NK-92 (cell line): ENCODE data around the gene HPD.
"Not testable (repeated sequence)": the region's sequence is repeated elsewhere in the genome, so short reads cannot be mapped to it uniquely, and the experiment has no call there.

Experiments
- DNase-seq: peaks from one replicate; lab custom pipeline; 2025; ENCODE audit not compliant: unreplicated experiment; lab: John Stamatoyannopoulos, UW

HPD gene

DNA sequence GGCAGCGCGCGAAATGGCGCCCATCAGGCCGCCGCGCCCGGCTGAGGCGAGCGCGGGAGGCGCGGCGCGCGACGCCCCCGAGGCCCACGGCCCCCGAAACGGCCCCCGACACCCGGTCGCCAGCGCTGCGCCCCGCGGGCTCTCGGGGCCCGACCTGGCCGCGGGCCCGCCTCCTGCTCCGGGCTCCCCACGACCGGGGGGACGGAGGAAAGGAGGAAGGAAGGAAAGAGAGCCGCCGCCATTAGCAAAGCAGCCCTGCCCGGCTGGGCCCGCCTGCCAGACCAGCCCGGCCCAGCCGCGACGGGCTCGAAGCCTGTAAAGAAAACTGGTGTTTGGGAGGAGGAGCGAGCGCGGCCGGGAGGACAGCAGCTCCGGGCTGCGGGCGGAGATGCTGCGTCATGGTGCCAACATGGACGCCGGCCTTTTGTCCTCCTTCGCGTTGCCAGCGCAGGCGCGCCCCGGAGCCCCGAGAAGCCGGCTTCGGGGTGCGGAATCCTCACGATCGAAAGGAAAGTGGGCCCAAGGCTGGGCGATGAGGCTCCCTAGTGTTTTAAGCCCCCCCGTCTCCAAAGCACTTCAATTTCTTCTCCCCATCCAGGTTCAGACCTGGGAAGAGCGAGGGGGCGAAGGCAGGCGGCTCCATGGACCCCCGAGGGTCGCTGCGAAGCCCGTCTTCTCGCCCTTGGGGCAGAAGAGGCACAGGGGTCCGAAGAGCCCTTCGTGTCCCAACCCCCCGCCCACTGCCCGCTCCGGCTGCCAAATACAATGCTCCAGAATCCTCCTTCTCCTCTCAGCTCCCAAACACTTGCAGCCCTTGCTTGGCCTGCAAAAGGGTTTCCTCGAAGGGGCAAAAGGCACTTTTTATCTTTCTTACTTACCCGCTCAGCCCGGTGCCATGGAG, 57.7 kb downstream of the HPD start:
- no peak for DNase-seq

DNA sequence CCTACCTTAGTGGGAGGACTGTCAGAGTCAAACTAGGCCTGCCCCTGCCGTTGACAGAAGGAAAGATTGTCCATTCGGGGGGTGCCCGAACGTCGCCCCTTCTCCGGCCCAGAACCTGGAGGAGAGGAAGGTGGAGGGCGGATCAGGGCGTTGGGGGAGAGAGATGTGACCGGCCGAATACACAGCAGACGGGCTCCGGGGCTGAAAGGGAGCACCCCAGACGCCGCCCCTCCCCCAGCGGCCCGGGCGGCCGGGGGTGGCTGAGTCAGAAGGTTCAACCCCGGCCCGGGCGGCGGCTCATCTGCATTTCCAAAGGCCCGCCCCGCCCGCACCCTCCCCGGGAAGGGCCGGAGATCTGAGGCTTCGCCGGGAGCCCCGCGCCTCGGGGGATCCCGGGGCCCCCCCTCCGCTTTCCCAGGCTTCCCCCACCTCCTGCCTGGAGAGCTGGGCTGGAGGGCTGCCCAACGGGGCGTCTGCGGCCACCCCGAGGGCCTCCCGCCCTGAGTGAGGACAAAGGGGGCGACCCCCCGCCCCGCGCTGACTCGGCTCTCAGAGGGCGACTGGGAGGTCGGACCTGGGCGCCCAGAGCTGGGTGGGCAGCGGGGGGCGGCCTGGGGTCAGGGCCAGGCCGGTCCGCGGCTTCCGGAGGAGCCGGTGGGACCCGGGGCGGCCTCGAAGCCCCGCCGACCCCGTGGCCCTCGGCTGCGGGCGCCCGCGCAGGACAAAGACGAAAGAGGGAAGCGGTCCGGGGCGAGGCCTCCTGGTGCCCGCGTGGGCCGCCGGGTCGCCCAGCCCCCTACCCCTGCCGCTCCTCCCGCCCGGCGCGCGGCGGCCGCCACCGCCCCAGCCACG, 58.6 kb downstream of the HPD start:
- no peak for DNase-seq

DNA sequence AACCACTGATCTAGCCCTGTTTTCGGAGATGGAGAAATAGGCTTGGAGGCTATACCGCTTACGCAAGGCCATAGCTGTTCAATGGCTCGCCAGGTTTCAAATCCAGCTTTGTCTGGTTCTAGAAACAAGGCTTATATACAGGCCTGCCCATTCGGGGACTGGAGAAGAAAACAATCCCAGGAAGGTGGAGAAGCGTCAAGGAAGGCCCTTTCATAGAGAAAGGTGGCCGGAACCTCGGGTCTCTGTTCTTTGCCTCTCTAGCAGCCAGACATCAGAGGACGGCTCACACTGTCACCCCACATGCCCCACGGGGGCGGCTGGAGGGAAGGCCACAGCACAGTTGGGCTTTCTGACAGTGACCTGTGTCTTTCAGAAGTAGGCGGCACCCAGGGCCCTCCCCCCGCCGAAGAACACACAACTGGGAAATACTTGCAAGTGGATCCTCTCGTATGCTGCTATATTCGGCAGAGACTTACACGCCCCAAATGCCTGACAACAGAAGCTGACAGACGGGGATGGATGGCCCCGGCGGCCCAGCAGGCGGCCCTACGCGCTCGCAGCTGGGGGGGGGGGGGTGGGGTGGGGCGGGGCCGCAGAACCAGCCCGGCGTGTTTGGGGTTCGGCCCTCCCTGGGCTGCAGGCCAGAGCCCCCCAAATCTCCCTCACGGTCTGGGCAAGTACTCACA, 59.4 kb downstream of the HPD start:
- DNase-seq, result no peak

DNA sequence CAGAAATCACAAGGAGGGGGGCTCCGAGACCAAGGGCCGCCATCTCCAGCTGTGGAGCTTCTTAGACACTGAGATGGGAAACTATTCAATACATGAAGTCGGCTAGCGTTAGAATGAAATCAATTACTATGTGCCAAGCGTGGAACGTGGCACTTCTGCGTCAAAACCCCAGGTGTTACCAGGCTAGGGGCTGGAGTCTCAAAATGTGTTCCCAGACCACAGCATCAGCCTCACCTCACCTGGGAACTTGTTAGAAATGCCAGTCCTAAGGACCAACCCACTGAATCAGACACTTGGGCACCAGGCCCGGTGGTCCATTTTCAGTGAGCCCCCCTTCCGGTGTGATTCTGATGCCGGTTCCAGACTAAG, 59.9 kb downstream of the HPD start:
- no peak for DNase-seq

- DNase-seq, result no peak
Measured at GRCh38 chr12:121797937-121798786, 60.5 kb downstream of the HPD start.

DNA sequence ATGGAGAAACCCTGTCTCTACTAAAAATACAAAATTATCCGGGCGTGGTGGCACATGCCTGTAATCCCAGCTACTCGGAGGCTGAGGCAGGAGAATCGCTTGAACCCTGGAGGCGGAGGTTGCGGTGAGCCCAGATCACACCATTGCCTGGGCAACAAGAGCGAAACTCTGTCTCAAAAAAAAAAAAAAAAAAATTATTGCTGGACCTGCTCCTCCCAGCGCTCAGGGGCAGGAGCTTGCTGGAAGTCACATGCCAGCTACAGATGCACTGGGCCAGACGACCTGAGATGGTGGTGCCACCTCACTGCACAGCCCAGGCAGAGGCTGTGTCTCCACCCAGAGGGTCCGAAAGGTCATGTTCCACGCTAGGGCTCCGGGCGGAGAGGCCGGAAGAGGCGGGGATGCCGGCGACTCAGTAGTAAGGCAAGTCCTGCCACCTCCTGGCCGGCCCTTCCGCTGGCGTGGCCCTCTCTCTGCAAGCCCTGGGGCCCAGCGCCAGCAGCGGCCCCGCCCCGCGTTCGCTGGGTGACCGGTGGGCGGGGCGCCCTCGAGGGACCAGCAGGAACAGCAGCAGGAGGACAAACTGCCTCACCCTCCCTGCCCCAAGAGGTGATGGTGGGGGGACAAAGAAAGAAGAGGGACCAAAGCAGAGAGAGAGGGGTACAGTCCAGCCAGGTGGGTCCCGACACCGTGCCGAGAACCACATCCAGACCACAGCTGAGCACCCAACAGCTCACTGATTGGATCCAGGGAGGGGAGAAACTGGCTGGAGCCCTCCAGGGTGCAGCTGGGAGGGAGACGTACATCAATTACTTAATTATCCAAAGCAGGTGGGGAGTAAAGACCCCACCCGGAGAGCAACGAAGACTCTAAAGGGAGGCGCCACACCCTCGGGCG, 61.6 kb downstream of the HPD start:
- no peak for DNase-seq

DNA sequence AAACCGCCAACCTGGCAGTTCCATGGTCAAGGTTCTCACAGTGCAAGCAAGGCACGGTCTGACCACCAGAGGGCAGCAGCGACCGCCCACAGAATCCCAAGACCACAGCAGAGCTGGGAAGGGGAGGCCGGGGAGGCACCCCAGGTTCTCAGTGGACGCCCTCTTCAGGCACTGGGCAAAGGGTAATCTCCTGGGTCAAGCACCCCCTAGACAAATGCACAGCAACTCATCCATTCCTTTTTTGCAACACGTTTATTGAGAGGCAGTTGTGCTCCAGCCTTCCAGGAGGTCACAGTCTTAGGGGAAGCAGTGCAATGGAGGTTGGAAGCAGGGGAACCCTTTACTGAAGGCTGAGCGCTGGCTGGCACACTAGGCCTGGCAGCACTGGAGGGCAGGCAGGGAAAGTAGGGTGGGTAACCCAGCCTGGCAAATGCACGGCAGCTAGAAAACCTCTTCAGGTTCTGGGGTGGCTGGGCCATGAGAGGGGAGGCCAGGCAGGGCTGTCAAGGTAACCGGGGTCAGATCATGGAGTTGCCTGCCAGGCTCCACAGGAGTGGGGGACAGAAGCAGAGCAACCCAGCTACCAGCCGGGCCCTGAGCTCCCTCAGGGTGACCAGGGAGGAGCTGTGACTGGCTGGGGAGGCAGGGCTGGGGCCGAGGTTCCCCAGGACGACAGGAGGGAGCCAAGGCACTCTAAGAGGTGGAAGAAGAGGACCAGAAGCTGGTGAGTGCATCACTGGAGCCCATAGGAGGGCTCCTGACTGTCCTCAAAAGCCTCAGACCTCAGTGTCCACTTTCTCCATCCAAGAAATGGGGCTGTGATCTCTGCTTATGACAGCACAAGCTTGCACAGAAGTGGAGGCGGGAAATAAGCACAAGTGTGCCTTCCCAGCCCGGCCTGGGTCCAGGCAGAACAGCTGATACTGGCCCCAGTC, 63.4 kb downstream of the HPD start:
- no peak for DNase-seq

- no peak for DNase-seq
Measured at GRCh38 chr12:121794534-121795033, 64.1 kb downstream of the HPD start.

DNA sequence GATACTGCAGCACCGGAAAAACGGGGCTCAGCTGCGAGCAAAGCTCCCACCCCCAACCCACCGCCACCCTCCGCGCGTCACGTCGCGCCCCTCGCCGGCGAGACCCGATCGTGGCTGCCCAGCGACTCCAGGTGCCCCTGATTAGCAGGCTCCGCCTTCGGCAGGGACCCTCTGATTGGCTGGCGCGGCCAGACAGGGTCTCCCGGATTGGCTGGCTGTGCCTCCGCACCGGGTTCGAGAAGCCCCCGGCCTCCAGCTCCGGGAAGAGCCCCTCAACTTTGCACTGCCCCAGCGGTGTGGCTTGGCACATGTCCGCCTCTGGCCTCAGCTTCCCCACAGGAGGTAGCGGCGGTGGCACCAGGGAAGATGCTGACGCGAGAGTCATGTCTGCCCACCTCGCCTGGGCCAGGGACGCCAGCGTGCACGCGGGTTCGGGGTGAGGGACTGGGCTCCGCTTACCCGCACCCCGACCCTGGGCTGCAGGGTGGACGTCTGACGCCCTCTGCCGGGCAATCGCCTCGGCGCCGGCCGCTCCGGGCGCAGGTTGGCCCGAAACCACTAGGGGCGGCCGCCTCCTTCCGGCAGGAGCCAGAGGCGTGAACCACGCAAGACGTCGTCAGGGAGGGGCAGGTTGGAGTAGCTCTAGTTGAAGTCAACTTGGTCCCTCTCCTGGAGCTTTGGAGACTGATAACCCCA, 64.7 kb downstream of the HPD start:
- DNase-seq, result peak; percentile 39

- DNase-seq, result no peak
Measured at GRCh38 chr12:121793440-121793837, 65.2 kb downstream of the HPD start, which contains the start of gene RHOF. Gene RHOF, minus strand, starts transcription at chr12:121793688. Its CDS starts 55 bp downstream, at chr12:121793633.

GRCh38 chr12:121792607-121793439, 65.8 kb downstream of the HPD start:
- DNase-seq, result no peak

- DNase-seq, result no peak
Measured at GRCh38 chr12:121791671-121792551, 66.7 kb downstream of the HPD start.

- not testable (repeated sequence) for DNase-seq
Measured at GRCh38 chr12:121790785-121791184, 67.9 kb downstream of the HPD start.

- peak; percentile 70 for DNase-seq
Measured at GRCh38 chr12:121789800-121790728, 68.6 kb downstream of the HPD start.
